Mesenteric fat pad (tissue), 1 donor: Measurements from ENCODE around the gene XIRP1. TPM values are rescaled to one million over a fixed set of nuclear protein-coding genes. Genes with fewer than 3 reads are reported as not detected.

Source experiments
- DNase-seq: peaks from one replicate; pipeline ENCODE4 v3.0.0-alpha.2; 2020; ENCODE audit warnings: low spot score
- total RNA-seq: library from RNA; stranded (reverse); fragmentation: NEBNext Ultra II Directional; extraction: Animal tissue kit (Norgen Biotek cat#: 25700); gene quantifications from one replicate; pipeline ENCODE4 v1.2.1, GENCODE V29; 2021
- donor health status: DM: yes; HTN: yes; CAD: no.

The XIRP1 gene
- total RNA-seq, 1 donor from 2014 or later, result 0.10 TPM

DNA sequence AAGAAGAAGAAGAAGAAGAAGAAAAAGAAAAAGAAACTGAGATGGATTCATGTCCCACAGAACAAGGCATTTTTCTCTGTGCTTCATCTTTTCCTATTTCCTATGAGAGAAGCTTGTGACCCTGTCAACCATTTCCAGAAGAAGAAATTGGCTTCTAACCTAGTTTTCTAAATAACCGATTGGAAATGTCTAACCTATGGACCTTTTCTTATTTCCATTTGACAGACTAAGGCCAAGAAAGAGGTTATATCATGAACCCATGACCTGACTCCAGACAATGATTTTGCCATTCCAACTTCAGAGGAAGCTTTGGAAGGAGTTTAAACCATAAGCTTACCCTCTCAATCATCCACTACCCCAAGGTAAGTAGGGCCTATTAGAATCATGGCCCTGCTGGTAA lies 22.7 kb downstream of the XIRP1 start:
- no peak for DNase-seq

- no peak for DNase-seq
Measured at GRCh38 chr3:39168156-39168780, 24.1 kb downstream of the XIRP1 start.

GRCh38 chr3:39166932-39167532 lies 25.4 kb downstream of the XIRP1 start:
- DNase-seq, result no peak

DNA sequence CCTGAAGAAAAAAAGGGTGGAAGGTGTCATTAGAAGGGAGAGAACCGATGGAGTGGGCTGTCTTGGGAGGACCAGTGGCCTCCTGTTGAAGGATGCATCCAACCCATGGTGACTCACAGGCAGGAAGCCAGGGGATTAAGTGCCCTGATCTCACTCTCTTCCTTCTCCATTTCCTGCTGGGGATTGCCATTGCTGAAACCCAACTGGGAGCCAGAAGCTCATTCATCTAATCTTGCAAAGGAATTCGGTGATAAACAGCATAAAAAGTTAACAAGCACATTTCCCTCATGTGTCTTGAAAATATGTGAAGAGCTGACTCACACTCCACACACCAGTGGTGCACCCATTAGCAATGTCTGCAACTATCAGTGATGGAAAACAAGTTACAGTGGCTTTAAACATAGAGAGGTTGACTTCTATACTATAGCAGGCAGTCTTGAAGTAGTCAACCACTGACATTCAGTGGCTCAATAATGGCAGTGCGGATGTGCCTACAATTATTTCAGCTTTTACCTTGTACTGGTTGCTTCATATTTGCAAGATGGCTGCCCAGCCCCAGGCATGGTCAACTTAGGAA lies 26.2 kb downstream of the XIRP1 start:
- no peak for DNase-seq

DNA sequence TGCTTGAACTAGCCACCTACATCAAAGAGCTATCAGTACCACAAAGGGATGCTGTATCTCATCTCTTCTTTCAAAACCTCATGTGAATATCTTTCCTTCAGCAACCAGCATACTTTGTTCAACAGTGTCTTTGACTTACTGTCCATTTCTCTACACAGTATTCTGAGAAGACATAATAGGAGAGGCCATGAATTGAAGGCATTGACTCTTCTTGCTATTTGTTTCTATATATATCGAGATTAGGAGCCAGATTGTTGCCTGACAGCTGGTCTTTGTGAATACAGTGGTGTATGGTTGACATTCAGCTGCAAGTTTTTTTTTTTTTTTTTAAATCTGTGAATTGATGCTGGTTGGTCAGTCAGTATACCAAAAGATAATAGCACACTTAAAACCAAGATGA lies 26.9 kb downstream of the XIRP1 start:
- DNase-seq, result no peak

DNA sequence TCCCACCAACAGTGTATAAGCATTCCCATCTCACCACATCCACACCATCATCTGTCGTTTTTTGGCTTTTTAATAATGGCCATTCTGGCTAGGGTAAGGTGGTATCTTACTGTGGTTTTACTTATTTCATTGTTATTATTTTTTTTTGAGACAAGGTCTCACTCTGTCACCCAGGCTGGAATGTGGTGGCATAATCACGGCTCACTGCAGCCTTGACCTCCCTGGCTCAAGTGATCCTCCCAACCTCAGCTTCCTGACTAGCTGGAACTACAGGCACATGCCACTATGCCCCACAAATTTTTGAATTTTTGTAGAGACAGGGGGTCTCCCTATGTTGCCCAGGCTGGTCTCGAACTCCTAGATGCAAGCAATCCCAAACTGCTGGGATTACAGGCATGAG lies 28.0 kb downstream of the XIRP1 start:
- no peak for DNase-seq

DNA sequence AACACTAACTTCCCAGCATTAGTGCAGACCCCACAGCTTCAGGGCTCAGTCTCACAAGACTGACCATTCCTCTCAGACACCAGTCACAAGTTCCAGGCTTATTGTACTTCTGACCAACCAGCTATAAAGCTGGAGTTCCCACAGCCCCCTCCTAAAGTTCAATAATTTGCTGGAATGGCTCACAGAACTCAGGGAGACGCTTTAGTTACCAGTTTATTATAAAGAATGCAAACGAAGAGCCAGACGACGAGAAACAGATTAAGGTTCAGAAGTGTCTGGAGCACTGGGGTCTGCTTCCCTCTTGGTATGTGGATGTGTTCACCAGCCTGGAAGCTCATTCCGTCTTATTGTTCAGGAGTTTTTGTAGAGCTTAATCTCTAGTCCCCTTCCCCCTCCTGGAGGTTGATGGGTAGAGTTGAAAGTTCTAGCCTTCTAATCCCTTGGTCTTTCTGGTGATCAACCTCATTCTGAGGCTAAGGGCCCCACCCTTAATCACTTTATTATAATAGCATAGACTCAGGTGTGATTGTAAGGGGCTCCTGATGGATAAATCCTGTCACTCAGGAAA lies 34.2 kb downstream of the XIRP1 start:
- DNase-seq, result no peak

GRCh38 chr3:39157359-39157758 lies 35.0 kb downstream of the XIRP1 start:
- DNase-seq, result no peak

DNA sequence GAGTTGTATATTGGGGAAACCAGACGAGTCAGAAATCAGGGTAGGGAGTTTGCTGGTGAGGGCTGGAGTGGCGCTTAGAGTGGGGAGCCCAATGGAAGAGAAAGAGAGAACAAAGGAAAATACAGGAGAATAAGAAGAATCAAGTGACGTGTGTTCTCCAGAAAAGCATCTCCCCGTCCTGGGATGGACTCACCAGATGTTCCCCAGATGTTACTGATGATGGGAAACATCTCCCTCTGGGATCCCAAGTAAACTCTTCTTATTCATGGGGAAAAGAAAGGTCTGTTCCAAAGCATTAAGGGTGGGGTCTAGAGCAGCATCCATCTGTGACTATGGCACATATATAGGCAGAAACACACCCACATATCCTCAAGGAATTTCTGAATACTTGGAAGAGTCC lies 36.0 kb downstream of the XIRP1 start:
- DNase-seq, result no peak

DNA sequence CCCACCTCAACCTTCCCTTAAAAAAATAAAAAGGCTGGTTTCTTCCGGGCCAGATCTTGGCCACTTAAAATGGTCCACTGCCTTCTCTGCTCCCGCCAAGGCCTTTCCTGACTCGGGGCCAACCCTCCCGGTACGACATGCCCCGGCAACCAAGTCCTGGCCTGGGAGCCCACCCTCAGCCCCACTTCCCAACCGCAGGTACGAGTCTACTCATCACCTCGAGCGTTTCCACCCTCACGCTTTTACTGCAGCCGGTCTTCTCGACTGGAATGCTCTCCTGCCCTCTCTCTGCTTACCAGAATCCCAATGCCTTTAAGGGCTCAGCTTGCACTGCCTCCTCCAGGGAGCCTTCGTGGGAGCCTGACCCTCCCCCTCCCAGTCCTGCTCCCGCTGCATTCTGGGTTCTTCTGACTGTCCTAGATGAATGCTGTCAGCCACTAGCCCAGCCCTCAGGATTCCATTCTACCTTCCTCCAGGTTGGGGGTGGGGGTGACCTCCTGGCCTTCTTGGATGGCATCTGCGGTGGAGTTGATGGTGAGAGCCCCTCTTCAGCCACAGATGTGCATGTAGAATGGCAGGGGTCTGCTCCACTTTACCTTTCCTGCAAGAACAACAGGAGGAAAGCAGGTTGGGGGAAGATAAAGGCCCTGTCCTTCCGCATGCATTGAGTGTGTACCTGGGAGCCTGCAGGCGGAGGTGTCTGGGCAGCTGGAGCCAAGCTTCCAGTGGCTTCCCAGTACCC lies 37.9 kb downstream of the XIRP1 start:
- DNase-seq, result no peak

GRCh38 chr3:39153977-39154279 lies 38.5 kb downstream of the XIRP1 start:
- no peak for DNase-seq

DNA sequence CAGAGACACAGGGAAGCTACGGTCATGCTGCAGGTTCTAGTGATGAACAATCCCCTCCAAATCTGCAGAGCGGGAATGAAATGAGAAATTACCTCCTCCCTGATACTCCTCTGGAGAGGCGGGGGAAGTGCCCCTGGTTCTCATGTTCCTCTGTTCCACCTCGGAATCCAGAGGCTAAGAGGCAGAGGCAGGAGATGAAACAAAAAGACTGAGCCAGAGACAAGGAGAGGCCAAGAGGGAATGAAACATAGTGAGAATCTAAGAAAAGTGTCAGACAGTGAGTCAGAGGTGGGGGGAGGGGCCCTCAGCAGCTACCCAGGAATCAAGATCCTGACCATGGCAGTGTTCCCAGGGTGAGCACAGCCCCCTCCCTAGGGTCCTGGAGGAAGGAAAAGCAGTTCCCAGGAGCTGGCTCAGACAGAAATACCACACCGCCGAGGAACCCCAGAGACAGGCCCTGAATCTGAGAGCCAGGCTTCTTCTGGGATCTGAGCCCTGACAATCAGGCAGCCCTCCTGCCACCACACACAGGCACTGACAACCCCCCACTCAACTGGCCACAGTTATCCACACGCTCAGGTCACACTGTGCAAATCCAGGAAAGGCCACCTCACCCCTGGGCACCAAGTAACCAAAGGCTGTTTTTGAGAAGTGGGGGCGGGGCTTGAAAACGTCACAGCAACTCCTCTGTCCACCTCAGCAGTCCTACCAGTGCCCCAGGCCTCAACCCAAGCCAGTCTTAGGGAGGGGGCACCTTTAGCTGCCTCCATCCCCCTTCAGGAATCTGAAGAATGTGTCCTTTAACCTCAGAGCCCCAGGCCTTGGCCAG lies 41.4 kb downstream of the XIRP1 start:
- DNase-seq, result peak; percentile 94

GRCh38 chr3:39150148-39150802 lies 42.1 kb downstream of the XIRP1 start:
- DNase-seq, result peak; percentile 82

- no peak for DNase-seq
Measured at GRCh38 chr3:39149498-39150147, 42.8 kb downstream of the XIRP1 start.

GRCh38 chr3:39149059-39149455 lies 43.3 kb downstream of the XIRP1 start:
- DNase-seq, result no peak

DNA sequence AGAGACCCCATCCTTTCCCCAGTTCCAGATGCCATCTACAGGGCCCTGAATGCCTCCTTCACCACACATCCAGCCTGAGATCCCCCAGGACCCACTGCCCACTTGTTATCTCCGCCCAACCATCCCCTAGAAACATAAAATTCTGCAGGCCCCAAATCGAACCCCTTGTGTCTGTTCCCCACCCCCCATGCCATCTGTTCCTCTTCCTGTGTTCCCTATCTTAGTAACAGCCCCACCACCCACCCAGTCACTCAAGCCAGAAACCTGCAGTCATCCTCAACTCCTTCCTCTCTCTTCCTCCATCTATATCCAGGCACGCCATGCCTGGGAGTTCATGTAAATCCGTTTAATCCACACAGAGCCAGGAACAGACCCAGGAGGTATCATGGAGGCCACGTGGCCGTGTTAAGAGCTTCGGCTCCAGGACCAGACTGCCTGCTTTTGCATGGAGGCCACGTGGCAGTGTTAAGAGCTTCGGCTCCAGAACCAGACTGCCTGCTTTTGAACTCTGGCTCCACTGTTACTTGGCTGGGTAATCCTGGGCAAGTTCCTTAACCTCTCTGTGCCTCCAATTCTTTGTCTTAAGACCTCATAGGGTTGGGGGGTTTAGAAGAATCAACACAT lies 43.8 kb downstream of the XIRP1 start:
- DNase-seq, result no peak

- peak; percentile 82 for DNase-seq
Measured at GRCh38 chr3:39147711-39148434, 44.5 kb downstream of the XIRP1 start.

- DNase-seq, result peak; percentile 93
Measured at GRCh38 chr3:39146611-39147591, 45.5 kb downstream of the XIRP1 start.
